HepG2 (cell line): ENCODE data around the gene GBP1. TPM values are rescaled to one million over a fixed set of nuclear protein-coding genes. Genes with fewer than 3 reads are reported as not detected.
A peak's percentile ranks its signal among the peaks of the same experiment; 100 is the strongest.

ENCODE experiments used
- ELF1 ChIP-seq: sonication (generic); formaldehyde crosslinking; IDR thresholded peaks from 2 replicates; pipeline ENCODE4 v1.4.0; 2020; ENCODE audit warnings: missing genetic modification reagents
- FOXK1 ChIP-seq: sonication (generic); formaldehyde crosslinking; IDR thresholded peaks from 2 replicates; pipeline ENCODE4 v1.4.0; 2020; ENCODE audit warnings: low read depth, missing genetic modification reagents, borderline replicate concordance
- RXRB ChIP-seq: IDR thresholded peaks from 2 replicates; pipeline ENCODE4 v1.6.1; 2016; ENCODE audit warnings: borderline replicate concordance, missing genetic modification reagents, missing compliant biosample characterization
- SOX13 ChIP-seq, 3 experiments: fragments of 450-650 bp in 1 of 3; sonication (generic) in 1 of 3; formaldehyde crosslinking in 1 of 3; IDR thresholded peaks in 2 of 3; conservative IDR thresholded peaks in 1 of 3; 2 replicates each; pipeline versions ENCODE4 v1.5.0 to v1.6.1; 2016 to 2020; ENCODE audit warnings: antibody characterized with exemption in 1 of 3, mild to moderate bottlenecking in 1 of 3, missing compliant biosample characterization in 1 of 3, missing genetic modification reagents in 1 of 3, moderate library complexity in 1 of 3
- SPEN ChIP-seq: sonication (generic); formaldehyde crosslinking; IDR thresholded peaks from 2 replicates; pipeline ENCODE4 v1.5.1; 2020; ENCODE audit warnings: low read depth, mild to moderate bottlenecking, missing genetic modification reagents
- STAG1 ChIP-seq: sonication (generic); formaldehyde crosslinking; IDR thresholded peaks from 2 replicates; pipeline ENCODE4 v1.4.0; 2020; ENCODE audit warnings: missing genetic modification reagents
- TEAD3 ChIP-seq: optimal IDR thresholded peaks from 2 replicates; pipeline ENCODE3; 2016; ENCODE audit warnings: borderline replicate concordance
- YEATS4 ChIP-seq: sonication (generic); formaldehyde crosslinking; IDR thresholded peaks from 2 replicates; pipeline ENCODE4 v1.4.0; 2020; ENCODE audit warnings: missing genetic modification reagents, borderline replicate concordance
- ZNF468 ChIP-seq: sonication (generic); formaldehyde crosslinking; IDR thresholded peaks from 2 replicates; pipeline ENCODE4 v1.8.0; 2022; ENCODE audit warnings: mild to moderate bottlenecking, moderate library complexity, missing genetic modification reagents
- ZNF563 ChIP-seq: sonication (generic); formaldehyde crosslinking; IDR thresholded peaks from 2 replicates; pipeline ENCODE4 v1.8.0; 2022; ENCODE audit warnings: mild to moderate bottlenecking, moderate library complexity, missing genetic modification reagents
- ZNF891 ChIP-seq: sonication (generic); formaldehyde crosslinking; IDR thresholded peaks from 2 replicates; pipeline ENCODE4 v1.5.0; 2020; ENCODE audit warnings: mild to moderate bottlenecking, missing genetic modification reagents
- ZSCAN30 ChIP-seq: sonication (generic); formaldehyde crosslinking; IDR thresholded peaks from 2 replicates; pipeline ENCODE4 v1.5.0; 2020; ENCODE audit warnings: mild to moderate bottlenecking, missing genetic modification reagents
- polyA plus RNA-seq, 8 experiments: library from polyadenylated mRNA; depleted of rRNA in 3 of 8; stranded (reverse) in 7 of 8; unstranded in 1 of 8; fragments of >200 nt; fragmentation: Illumina TruSeq in 4 of 8; extraction: Trizol in 4 of 8; gene quantifications; 2 replicates each; pipeline versions ENCODE4 v1.2.1 to v1.2.3, GENCODE V29; 2011 to 2016; ENCODE audit warnings: low read depth in 4 of 8, missing spikeins in 1 of 8, mixed read lengths in 1 of 8; ENCODE audit not compliant: insufficient read depth in 1 of 8
- total RNA-seq, 5 experiments: library from RNA; depleted of rRNA; stranded (reverse); fragments of >200 nt; fragmentation: Illumina TruSeq; extraction: Trizol; gene quantifications; 2 replicates each; pipeline ENCODE4 v1.2.3, GENCODE V29; 2016; ENCODE audit warnings: low read depth in 1 of 5
- TF ChIP-seq, protein P1 (sequence below): sonication (generic); formaldehyde crosslinking; IDR thresholded peaks from 2 replicates; pipeline ENCODE4 v1.4.0; 2020; ENCODE audit warnings: mild to moderate bottlenecking, missing genetic modification reagents
- TF ChIP-seq, protein P2 (sequence below): sonication (generic); formaldehyde crosslinking; IDR thresholded peaks from 2 replicates; pipeline ENCODE4 v1.5.0; 2020; ENCODE audit warnings: mild to moderate bottlenecking, missing genetic modification reagents, moderate library complexity
- TF ChIP-seq, protein P3 (sequence below): IDR thresholded peaks from 2 replicates; pipeline ENCODE4 v1.6.1; 2016
- TF ChIP-seq, protein P4 (sequence below): IDR thresholded peaks from 2 replicates; pipeline ENCODE4 v1.4.0; 2020; ENCODE audit warnings: mild to moderate bottlenecking, missing genetic modification reagents

Gene GBP1
- total and polyA plus RNA-seq, 2 of the 13 experiments (the other 11 are each of a cell fraction or from before 2014, with no cell fraction given) = 0.62 to 2.3 TPM

DNA sequence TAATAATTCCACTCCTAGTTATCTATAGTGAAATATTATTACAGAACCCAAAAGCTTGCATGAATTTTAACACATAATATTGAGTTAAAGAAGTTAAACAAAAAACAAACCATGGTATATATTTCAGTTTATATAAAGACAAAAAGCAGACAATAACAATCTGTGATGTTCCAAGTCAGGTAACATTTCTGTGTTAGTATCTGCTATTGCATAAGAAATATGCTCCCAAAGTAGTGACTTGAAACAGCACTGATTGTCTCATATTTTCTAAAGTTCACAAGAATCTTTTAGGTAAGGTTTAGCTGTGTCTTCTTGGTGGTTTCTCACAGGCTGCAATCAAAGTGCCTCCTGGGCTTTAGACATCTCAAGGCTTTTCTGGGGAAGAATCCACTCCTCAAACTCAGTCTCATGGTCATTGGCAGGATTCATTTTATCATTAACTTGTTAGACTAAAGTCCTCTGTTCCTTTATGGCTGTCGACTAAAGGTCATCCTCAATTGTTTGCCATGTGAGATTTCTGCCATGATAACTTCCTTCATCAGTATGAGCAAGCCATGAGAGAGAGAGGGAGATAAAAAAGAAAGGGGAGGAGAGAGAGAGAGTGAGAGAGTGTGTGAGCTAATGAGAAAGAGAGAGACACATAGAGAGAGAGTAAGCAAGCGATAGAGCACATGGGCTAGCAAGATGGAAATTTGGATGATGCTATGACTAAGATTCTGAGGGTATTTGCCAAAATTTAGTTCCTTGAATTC is 19.9 kb downstream of the GBP1 start (continued):
- TF ChIP-seq, protein P1, sequence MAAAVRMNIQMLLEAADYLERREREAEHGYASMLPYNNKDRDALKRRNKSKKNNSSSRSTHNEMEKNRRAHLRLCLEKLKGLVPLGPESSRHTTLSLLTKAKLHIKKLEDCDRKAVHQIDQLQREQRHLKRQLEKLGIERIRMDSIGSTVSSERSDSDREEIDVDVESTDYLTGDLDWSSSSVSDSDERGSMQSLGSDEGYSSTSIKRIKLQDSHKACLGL (CRISPR knock-in tag) = no peak
- peak; percentile 82 for TF ChIP-seq RXRB (CRISPR knock-in tag)
- TF ChIP-seq FOXK1 (CRISPR knock-in tag) = no peak
- no peak for TF ChIP-seq ZNF563 (CRISPR knock-in tag)
- TF ChIP-seq TEAD3 (CRISPR knock-in tag) = peak; percentile 40
- TF ChIP-seq, protein P2, sequence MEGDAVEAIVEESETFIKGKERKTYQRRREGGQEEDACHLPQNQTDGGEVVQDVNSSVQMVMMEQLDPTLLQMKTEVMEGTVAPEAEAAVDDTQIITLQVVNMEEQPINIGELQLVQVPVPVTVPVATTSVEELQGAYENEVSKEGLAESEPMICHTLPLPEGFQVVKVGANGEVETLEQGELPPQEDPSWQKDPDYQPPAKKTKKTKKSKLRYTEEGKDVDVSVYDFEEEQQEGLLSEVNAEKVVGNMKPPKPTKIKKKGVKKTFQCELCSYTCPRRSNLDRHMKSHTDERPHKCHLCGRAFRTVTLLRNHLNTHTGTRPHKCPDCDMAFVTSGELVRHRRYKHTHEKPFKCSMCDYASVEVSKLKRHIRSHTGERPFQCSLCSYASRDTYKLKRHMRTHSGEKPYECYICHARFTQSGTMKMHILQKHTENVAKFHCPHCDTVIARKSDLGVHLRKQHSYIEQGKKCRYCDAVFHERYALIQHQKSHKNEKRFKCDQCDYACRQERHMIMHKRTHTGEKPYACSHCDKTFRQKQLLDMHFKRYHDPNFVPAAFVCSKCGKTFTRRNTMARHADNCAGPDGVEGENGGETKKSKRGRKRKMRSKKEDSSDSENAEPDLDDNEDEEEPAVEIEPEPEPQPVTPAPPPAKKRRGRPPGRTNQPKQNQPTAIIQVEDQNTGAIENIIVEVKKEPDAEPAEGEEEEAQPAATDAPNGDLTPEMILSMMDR (CRISPR knock-in tag) = no peak
- TF ChIP-seq ZSCAN30 (CRISPR knock-in tag) = no peak
- TF ChIP-seq SOX13 (IDR thresholded peaks at IDR 0.05) = peak; percentile 57; the same call in 1 of the 2 replicates
- peak in 1 of 2 experiments; percentile 91; a peak in 2 of 4 replicates for TF ChIP-seq SOX13 (CRISPR knock-in tag; conservative IDR thresholded peaks at IDR 0.05 in 1 of 2, IDR thresholded peaks at IDR 0.05 in 1 of 2)
- peak; percentile 68 for TF ChIP-seq YEATS4
- no peak for TF ChIP-seq ZNF468 (CRISPR knock-in tag)
- TF ChIP-seq ELF1 = no peak
- TF ChIP-seq STAG1 (CRISPR knock-in tag) = no peak
- no peak for TF ChIP-seq SPEN (CRISPR knock-in tag)
- TF ChIP-seq, protein P3, sequence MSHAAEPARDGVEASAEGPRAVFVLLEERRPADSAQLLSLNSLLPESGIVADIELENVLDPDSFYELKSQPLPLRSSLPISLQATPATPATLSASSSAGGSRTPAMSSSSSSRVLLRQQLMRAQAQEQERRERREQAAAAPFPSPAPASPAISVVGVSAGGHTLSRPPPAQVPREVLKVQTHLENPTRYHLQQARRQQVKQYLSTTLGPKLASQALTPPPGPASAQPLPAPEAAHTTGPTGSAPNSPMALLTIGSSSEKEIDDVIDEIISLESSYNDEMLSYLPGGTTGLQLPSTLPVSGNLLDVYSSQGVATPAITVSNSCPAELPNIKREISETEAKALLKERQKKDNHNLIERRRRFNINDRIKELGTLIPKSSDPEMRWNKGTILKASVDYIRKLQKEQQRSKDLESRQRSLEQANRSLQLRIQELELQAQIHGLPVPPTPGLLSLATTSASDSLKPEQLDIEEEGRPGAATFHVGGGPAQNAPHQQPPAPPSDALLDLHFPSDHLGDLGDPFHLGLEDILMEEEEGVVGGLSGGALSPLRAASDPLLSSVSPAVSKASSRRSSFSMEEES = no peak
- TF ChIP-seq, protein P4, sequence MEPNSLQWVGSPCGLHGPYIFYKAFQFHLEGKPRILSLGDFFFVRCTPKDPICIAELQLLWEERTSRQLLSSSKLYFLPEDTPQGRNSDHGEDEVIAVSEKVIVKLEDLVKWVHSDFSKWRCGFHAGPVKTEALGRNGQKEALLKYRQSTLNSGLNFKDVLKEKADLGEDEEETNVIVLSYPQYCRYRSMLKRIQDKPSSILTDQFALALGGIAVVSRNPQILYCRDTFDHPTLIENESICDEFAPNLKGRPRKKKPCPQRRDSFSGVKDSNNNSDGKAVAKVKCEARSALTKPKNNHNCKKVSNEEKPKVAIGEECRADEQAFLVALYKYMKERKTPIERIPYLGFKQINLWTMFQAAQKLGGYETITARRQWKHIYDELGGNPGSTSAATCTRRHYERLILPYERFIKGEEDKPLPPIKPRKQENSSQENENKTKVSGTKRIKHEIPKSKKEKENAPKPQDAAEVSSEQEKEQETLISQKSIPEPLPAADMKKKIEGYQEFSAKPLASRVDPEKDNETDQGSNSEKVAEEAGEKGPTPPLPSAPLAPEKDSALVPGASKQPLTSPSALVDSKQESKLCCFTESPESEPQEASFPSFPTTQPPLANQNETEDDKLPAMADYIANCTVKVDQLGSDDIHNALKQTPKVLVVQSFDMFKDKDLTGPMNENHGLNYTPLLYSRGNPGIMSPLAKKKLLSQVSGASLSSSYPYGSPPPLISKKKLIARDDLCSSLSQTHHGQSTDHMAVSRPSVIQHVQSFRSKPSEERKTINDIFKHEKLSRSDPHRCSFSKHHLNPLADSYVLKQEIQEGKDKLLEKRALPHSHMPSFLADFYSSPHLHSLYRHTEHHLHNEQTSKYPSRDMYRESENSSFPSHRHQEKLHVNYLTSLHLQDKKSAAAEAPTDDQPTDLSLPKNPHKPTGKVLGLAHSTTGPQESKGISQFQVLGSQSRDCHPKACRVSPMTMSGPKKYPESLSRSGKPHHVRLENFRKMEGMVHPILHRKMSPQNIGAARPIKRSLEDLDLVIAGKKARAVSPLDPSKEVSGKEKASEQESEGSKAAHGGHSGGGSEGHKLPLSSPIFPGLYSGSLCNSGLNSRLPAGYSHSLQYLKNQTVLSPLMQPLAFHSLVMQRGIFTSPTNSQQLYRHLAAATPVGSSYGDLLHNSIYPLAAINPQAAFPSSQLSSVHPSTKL (CRISPR knock-in tag) = peak; percentile 95
- TF ChIP-seq ZNF891 (CRISPR knock-in tag) = no peak
